ENCODE results near the gene CSTPP1.

DNA sequence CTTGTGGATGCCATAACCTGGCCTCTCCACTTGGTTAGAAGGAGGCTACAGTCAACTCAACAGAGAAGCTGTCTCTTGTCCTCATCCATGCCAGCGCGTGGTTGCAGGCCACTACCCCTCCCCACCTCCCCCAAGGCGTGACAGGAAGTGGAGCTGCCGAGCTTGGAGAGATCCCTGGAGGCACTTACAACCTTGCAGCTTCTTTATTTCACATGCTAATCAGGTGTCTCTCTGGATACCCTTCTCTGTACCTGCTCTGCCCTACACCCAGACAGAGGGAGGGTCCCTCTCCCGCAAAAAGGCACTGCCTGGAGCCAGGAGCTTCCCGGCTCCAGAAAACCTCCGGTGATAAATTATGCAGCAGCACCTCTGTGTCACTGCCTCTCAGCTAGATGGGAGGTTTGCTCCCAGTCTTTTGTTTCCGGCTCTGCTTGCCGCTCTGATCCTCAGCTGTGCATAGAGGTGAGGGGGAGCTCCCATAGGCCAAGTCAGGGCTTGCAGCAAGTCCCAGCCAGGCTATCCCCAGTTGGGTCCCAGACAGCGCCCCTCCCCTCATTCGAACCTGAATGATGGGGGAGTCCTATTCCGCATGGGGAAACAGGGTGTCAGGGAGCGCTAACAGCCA, 23.9 kb upstream of the CSTPP1 start:
- TF ChIP-seq, protein P1, sequence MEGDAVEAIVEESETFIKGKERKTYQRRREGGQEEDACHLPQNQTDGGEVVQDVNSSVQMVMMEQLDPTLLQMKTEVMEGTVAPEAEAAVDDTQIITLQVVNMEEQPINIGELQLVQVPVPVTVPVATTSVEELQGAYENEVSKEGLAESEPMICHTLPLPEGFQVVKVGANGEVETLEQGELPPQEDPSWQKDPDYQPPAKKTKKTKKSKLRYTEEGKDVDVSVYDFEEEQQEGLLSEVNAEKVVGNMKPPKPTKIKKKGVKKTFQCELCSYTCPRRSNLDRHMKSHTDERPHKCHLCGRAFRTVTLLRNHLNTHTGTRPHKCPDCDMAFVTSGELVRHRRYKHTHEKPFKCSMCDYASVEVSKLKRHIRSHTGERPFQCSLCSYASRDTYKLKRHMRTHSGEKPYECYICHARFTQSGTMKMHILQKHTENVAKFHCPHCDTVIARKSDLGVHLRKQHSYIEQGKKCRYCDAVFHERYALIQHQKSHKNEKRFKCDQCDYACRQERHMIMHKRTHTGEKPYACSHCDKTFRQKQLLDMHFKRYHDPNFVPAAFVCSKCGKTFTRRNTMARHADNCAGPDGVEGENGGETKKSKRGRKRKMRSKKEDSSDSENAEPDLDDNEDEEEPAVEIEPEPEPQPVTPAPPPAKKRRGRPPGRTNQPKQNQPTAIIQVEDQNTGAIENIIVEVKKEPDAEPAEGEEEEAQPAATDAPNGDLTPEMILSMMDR (IDR thresholded peaks at IDR 0.05; ENCODE audit: low read length): no peak
- no peak for TF ChIP-seq EZH2 (IDR thresholded peaks at IDR 0.05; ENCODE audit: borderline replicate concordance, low read length)

Measured in OCI-LY1 (cell line).